Fibroblast of lung (primary cell): ENCODE results near the gene SMCO3.

Experiments
- EZH2 ChIP-seq: IDR thresholded peaks from 2 replicates; pipeline ENCODE4 v1.5.1; 2012; ENCODE audit warnings: low read length, control low read depth, mild to moderate bottlenecking; ENCODE audit errors: missing control alignments
- TF ChIP-seq, protein P1 (sequence below), 2 donors: IDR thresholded peaks in 1 of 2; conservative IDR thresholded peaks in 1 of 2; 1 replicate in 1 of 2; 2 replicates in 1 of 2; pipeline ENCODE4 v1.5.1; 2011 to 2012; ENCODE audit warnings: low read length in 2 of 2, control low read depth in 1 of 2, inconsistent platforms in 1 of 2, low read depth in 1 of 2, mild to moderate bottlenecking in 1 of 2

DNA sequence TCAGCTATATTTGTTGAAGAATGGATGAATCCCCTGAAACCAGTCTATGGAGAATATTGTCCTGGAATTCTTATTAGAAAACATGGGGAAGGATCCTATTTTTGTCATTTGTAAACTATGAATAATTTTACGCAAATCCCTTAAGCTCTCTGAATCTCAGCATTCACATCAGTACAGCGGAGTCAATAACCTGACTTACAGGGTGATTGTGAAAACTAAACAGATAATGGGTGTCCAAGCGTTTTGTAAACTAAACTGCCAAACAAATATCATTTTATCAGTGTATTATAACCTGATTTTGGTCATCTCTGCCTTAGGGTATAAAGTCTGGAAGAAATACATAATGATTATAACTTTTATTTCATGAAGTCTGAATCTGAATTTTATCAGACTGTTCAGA, 19.4 kb upstream of the SMCO3 start:
- TF ChIP-seq, protein P1, sequence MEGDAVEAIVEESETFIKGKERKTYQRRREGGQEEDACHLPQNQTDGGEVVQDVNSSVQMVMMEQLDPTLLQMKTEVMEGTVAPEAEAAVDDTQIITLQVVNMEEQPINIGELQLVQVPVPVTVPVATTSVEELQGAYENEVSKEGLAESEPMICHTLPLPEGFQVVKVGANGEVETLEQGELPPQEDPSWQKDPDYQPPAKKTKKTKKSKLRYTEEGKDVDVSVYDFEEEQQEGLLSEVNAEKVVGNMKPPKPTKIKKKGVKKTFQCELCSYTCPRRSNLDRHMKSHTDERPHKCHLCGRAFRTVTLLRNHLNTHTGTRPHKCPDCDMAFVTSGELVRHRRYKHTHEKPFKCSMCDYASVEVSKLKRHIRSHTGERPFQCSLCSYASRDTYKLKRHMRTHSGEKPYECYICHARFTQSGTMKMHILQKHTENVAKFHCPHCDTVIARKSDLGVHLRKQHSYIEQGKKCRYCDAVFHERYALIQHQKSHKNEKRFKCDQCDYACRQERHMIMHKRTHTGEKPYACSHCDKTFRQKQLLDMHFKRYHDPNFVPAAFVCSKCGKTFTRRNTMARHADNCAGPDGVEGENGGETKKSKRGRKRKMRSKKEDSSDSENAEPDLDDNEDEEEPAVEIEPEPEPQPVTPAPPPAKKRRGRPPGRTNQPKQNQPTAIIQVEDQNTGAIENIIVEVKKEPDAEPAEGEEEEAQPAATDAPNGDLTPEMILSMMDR (conservative IDR thresholded peaks at IDR 0.05 in 1 of 2, IDR thresholded peaks at IDR 0.05 in 1 of 2; ENCODE audit: low read depth in 1 of 2, low read length in 2 of 2), result no peak
- TF ChIP-seq EZH2, result no peak
